Astrocyte of the spinal cord (primary cell): ENCODE results near the gene PROX1.

Experiments
- DNase-seq: peaks from one replicate; pipeline ENCODE4 v3.0.0; 2011; ENCODE audit warnings: low read depth, low spot score
- H3K4me3 ChIP-seq: 2 replicates; pipeline ENCODE4 v1.5.1; 2011; ENCODE audit warnings: low read depth, mild to moderate bottlenecking, low read length, moderate library complexity
- CTCF ChIP-seq: IDR thresholded peaks from 2 replicates; pipeline ENCODE4 v1.5.1; 2012; ENCODE audit warnings: low read depth, mild to moderate bottlenecking, low read length, inconsistent platforms
- in situ Hi-C: cut with HindIII; loops from 2 replicates; pipeline ENCODE4 v1.10.0; 2017; ENCODE audit warnings: low sequenced_read_pairs

The PROX1 gene

GRCh38 chr1:214022810-214023425, 35.1 kb downstream of the PROX1 start:
- in situ Hi-C loops: no loop called here
- no peak for TF ChIP-seq CTCF
- DNase-seq: no peak

GRCh38 chr1:214026985-214027384, 39.2 kb downstream of the PROX1 start:
- no peak for DNase-seq
- no peak overlapping the region for H3K4me3 ChIP-seq
- TF ChIP-seq CTCF: no peak
- in situ Hi-C loops: no loop called here

More at GRCh38 chr1:214022810-214023425, 35.1 kb downstream of the PROX1 start:
- no peak overlapping the region for H3K4me3 ChIP-seq

- no peak overlapping the region for H3K4me3 ChIP-seq
- in situ Hi-C loops: no loop called here
- DNase-seq: no peak
- no peak for TF ChIP-seq CTCF
Observed at GRCh38 chr1:214027498-214027897, 39.7 kb downstream of the PROX1 start.

- in situ Hi-C loops: no loop called here
- no peak for DNase-seq
- H3K4me3 ChIP-seq: no peak overlapping the region
- TF ChIP-seq CTCF: no peak
Observed at GRCh38 chr1:214028095-214028494, 40.3 kb downstream of the PROX1 start.

- H3K4me3 ChIP-seq: no peak overlapping the region
- TF ChIP-seq CTCF: no peak
- in situ Hi-C loops: no loop called here
- no peak for DNase-seq
Observed at GRCh38 chr1:214028649-214029406, 41.1 kb downstream of the PROX1 start.

- in situ Hi-C loops: no loop called here
Observed at GRCh38 chr1:214029796-214030195, 42.0 kb downstream of the PROX1 start.

More at GRCh38 chr1:214029796-214030195, 42.0 kb downstream of the PROX1 start:
- peak; percentile 31 for DNase-seq
- TF ChIP-seq CTCF: no peak
- H3K4me3 ChIP-seq: no peak overlapping the region
